ENCODE data around the gene UFD1.
A peak's percentile ranks its signal among the peaks of the same experiment; 100 is the strongest.
"Not testable (repeated sequence)": the region's sequence is repeated elsewhere in the genome, so short reads cannot be mapped to it uniquely, and the experiment has no call there.

Gene UFD1

DNA sequence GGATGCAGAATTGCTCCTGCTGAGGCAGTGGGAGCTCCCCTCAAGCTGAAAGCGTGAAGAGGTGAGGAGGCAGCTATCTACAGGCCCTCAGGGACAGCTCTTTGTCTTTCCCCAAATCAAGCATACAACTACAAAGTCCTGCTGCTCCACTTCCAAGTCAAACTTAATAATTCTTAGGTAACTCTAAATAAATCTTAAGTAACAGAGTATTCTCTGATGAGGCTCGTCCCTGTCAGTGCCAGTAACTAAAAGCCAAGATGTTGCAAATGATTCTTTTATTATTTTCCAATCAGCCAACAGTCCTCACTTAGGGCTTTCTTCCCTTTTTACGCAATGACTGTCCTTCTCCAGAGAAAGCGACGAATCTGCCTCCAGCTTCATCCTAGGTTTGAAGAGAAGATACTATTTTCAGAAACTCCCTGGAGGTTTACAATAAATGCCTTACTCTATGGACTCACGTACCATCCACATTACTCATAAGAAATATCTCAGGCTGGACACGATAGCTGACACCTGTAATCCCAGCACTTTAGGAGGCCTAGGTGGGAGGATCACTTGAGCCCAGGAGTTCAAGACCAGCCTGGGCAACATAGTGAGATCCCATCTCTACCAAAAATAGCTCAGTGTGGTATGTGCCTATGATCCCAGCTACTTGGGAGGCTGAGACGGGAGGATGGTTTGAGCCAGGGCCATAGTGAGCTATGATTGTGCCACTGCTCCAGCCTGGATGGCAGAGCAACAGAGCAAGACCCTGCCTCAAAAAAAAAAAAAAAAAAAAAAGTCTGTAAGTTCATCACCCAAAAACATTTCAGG lies 28.4 kb downstream of the UFD1 start:
- no peak for DNase-seq (ENCODE audit: low read depth in 1 of 2, low spot score in 1 of 2)

- no peak for DNase-seq (ENCODE audit: low read depth in 1 of 2, low spot score in 1 of 2)
Measured at GRCh38 chr22:19449422-19449767, 29.6 kb downstream of the UFD1 start.

GRCh38 chr22:19448739-19449421 lies 30.1 kb downstream of the UFD1 start:
- DNase-seq (ENCODE audit: low read depth in 1 of 2, low spot score in 1 of 2): no peak

- DNase-seq (ENCODE audit: low read depth in 1 of 2, low spot score in 1 of 2): no peak
Measured at GRCh38 chr22:19448076-19448607, 30.9 kb downstream of the UFD1 start.

- DNase-seq (ENCODE audit: low read depth in 1 of 2, low spot score in 1 of 2): peak; percentile 73 to 78
Measured at GRCh38 chr22:19447330-19448075, 31.5 kb downstream of the UFD1 start, which contains the start of gene C22orf39. Gene C22orf39 (minus strand): TSS chr22:19447711. CDS start chr22:19447688, 23 bp downstream.

DNA sequence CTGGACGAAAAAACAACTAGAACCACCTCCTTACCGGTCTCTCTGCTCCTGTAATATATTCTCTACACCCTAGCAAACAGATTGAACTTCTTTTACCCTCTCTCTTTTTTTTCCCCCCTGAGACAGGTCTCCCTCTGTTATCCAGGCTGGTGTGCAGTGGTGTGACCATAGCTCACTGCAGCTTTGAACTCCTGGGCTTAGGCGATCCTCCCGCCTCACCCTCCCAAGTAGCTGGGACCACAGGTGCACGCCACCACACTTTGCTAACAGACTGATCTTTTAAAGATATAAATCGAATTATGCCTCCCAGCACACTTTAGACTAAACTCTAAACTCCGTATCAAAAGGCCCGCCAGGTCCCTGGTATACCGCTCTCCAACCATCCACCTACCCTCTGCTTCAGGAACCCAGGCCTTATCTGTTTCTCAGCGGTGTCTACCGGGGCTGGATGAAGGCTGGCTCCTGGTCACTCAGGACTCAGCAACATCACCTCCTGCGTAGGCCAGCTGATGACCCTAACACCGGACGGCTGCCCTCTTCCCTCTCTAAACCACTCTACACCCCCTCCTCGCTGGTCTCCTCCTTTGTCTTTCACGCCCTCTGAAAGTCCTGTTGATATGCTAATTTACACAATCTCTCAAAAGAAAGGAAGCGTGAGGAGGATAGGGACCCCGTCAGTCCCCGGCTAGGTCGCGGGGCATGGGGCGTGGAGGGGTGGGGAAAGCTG lies 32.2 kb downstream of the UFD1 start:
- no peak for DNase-seq (ENCODE audit: low read depth in 1 of 2, low spot score in 1 of 2)

- DNase-seq (ENCODE audit: low read depth in 1 of 2, low spot score in 1 of 2): not testable (repeated sequence)
Measured at GRCh38 chr22:19445279-19445982, 33.6 kb downstream of the UFD1 start.

DNA sequence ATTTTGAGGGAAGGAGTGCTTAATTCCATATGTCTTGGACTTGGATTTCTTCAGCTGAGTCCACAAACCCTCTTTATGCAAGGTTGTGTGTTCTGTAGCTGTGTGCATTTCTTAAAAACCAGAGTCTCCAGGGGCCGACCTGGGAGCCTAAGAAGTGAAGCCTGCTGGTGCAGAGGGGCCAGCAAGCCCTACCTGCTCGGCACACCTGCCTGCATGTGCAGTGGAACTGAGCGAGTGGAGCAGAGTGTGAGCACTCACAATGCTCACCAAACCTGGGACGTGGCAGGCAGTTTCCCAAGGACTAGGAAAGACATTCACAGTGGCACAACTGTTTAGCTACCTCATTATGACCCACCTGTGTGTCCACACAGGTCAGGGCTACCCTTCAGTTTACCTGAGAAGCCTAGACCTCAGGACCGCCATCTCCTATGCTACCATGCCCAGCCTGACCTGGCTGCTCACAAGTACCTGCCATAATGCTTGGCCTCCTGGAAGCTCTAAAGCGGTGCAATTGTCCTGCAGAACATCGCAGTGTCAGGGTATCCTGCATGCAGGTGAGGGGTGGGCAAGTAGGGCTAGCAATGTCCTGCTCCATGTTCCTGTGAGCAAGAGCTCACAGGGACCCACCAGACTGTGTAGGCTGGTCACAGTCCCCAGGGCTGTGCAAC lies 35.3 kb downstream of the UFD1 start:
- DNase-seq (ENCODE audit: low read depth in 1 of 2, low spot score in 1 of 2): no peak

- DNase-seq (ENCODE audit: low read depth in 1 of 2, low spot score in 1 of 2): no peak
Measured at GRCh38 chr22:19442166-19442565, 36.8 kb downstream of the UFD1 start.

DNA sequence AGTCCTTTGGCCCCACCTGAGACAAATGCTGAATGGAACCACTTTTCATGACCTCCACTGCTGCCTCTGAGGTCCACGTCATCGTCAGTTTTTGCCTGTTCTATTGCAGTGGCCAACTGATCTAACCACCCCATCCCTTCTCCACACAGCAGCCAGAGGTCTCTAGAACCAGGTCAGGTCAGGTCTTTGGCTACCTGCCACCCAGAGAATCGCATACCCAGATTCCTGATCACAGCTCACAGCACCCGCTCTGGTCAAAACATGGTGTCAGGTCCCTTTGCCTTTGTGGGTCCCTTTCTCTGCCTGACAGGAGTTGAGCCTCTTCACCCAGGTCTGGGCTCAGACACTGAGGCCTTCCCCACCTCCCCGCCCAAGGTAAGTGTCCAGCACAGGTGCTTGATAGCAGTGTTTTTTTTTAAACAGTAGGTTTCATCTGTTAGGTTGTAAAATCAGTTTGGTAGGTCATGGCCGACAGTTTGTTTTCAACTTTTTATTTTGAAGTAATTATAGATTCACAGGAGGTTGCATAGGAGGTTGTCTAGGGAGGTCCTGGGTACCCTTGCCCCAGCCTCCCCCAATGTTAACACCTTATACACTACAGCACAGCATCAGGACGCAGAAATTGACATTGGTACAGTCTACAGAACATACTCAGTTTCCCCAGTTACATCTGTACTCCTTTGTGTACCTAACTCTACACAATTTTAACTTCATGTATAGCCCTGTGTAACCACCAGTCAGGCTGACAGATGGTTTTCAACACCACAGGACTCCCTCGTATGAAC lies 38.4 kb downstream of the UFD1 start:
- DNase-seq (ENCODE audit: low read depth in 1 of 2, low spot score in 1 of 2): no peak

- no peak for DNase-seq (ENCODE audit: low read depth in 1 of 2, low spot score in 1 of 2)
Measured at GRCh38 chr22:19438298-19438697, 40.7 kb downstream of the UFD1 start.

- DNase-seq (ENCODE audit: low read depth in 1 of 2, low spot score in 1 of 2): not testable (repeated sequence)
Measured at GRCh38 chr22:19436444-19437161, 42.4 kb downstream of the UFD1 start.

- DNase-seq (ENCODE audit: low read depth in 1 of 2, low spot score in 1 of 2): no peak
Measured at GRCh38 chr22:19434829-19435580, 44.0 kb downstream of the UFD1 start.

- no peak for DNase-seq (ENCODE audit: low read depth in 1 of 2, low spot score in 1 of 2)
Measured at GRCh38 chr22:19434401-19434800, 44.6 kb downstream of the UFD1 start.

GRCh38 chr22:19432133-19432851 lies 46.7 kb downstream of the UFD1 start, which contains the start of gene MRPL40:
Gene MRPL40 (plus strand): TSS chr22:19432545. CDS start chr22:19432555, 10 bp downstream.
- peak; percentile 70 to 89 for DNase-seq (ENCODE audit: low read depth in 1 of 2, low spot score in 1 of 2)

DNA sequence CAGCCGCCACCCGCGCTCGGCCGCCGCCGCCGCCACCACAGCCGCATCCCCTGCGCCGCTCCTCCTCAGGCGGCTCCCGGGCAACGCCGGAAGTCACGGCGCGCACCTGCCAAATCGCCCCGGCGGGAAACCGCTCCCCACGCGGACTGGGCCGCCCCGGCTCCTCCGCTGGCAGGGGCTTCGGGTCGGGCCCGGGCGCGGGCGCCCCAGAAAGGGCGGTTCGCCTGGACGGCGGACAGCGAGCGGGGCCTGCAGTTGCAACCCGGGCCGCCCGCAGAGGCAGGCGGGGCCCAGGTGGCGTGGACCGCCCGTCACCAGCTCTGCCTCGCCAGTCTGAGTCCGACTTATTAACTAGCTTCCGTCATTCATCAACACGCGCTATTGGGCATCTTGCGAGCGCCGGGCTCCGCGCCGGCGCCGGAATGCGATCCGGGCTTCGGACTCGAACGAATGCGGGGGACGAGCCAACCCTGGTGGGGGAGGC lies 47.3 kb downstream of the UFD1 start, which contains the start of gene HIRA:
HIRA (minus strand) TSS at position 85 of the 484 bp plus-strand sequence. CDS start 257 bp downstream, outside the sequence.
- DNase-seq (ENCODE audit: low read depth in 1 of 2, low spot score in 1 of 2): peak; percentile 78 to 89

Data from stimulated activated CD4-positive, alpha-beta T cell treated with anti-CD3 and anti-CD28 coated beads, Interleukin-15, amount 100 ng/mL, for 1 hour (primary cell).